NCI-H345 (cell line): Measurements from ENCODE around the gene SIPA1L3.

Experiments used
- DNase-seq: peaks from one replicate; lab custom pipeline; 2025; lab: John Stamatoyannopoulos, UW

SIPA1L3 gene

GRCh38 chr19:37979547-37980082, 72.6 kb downstream of the SIPA1L3 start:
- peak; percentile 73 for DNase-seq

- DNase-seq: no peak
Observed at GRCh38 chr19:37980419-37981170, 73.6 kb downstream of the SIPA1L3 start.

GRCh38 chr19:37981785-37982475, 74.9 kb downstream of the SIPA1L3 start:
- DNase-seq: no peak

- DNase-seq: no peak
Observed at GRCh38 chr19:37982655-37983054, 75.6 kb downstream of the SIPA1L3 start.

DNA sequence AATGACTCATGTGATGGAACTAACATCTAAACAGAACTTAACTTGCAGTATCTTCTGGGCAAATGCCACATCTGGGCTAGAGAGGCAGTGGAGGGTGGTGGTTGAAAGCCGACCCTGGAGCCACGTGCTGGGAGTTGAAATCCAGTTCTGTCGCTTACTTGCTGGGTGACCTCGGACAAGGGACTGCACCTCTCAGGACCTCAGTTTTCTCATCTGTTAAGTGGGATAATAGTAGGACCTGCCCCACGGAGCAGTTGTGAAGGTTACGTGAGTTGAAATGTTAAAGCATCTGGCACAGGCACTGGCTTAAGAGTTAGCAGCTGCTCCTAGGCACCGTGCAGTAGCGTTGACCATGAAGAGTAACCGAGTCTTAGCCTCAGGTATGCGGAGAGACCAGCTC, 76.1 kb downstream of the SIPA1L3 start:
- DNase-seq: no peak

DNA sequence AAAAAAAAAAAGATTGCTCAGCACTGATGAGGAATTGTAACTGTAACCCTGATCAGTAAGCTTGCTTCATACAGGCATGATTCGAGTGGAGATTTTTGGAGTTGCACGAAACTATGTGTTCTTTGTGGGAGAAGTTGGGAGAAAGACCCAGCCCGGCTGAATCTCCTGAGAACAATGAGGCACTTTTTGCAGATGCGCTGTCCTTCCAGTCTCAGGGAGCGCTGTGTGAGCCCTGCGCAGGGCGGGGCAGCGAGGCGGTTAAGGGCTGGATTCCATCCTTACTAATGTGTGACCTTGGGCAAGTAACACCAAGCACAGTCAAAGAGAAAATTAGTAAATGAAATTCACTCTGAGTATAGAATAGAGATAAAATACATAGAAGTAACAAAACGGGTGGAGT, 76.9 kb downstream of the SIPA1L3 start:
- no peak for DNase-seq

DNA sequence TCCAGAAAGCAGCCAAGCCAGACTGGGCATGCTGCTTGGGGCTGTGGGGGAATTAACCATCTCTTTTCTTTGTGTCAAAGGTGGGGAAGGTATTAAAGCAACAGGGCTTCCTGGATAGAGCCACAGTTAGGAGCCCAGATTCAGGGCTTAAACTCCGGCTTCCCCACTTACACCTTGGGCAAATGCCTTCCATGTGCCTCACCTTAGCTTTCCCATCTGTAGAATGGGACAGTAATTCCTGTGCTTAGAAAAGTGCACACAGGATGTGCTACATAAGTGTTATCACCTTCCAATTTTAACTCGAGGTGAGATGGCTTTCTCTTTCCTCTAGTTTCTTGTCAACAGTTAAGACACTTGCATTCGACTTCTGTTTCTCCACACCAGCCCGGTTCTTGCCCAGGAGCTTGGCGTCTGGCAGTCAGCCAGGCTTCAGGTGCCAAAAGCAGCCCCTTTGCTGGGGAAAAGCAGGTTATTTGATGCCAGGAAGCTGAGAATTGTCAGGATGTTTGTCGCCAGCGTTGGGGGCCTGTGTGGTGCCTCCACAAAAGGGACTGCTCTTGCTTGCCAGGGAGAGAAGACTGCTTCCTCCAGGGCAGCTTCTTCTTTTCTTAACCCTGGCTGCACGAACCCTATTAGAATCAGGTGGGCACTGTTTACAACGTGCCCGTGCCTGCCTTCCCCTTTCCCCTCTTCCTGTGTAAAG, 79.2 kb downstream of the SIPA1L3 start:
- peak; percentile 22 for DNase-seq

DNA sequence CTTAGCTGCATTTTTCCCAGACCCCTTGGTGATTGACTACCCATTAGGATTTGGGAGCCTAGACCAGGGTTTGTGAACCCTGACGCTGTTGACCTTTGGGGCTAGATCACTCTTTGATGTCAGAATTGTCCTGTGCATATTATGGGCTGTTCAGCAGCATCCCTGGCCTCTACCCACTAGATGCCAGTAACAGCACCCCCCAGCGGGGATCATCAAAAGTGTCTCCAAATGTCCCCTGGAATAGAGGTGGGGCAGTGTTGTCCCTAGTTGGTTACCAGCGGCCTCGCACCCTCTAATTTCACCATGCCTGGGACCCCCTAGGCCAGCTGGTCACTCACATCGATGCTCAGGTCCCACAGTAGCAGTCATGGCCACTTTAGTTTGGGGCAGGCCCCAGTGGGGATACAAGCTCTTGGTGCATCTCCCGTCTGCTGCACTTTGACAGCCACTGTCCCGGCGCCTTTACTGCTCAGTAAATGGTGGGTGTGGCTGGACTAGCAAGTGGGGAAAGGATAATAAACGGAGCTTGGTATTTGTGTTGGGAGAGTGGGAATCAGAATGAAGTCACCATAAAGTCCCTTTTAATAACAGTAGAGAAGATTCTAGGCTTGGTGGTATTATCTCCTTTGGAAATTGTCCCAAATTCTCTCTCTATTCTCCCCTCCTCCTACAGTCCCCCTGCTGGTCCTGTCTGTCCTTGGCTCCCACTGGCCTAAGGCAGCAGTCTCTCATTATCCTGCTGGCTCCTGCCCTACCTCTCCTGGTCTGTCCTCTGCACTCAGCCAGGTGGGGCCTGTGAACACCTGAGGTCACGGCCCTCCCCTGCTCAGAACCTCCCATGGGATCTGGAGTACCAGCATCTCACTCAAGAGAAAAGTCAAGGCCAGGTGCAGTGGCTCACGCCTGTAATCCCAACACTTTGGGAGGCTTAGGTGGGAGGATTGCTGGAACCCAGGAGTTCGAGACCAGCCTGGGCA, 80.6 kb downstream of the SIPA1L3 start:
- no peak for DNase-seq

GRCh38 chr19:37988758-37989635, 82.0 kb downstream of the SIPA1L3 start:
- no peak for DNase-seq

GRCh38 chr19:37989855-37990254, 82.8 kb downstream of the SIPA1L3 start:
- no peak for DNase-seq

GRCh38 chr19:37990362-37990761, 83.4 kb downstream of the SIPA1L3 start:
- DNase-seq: no peak

DNA sequence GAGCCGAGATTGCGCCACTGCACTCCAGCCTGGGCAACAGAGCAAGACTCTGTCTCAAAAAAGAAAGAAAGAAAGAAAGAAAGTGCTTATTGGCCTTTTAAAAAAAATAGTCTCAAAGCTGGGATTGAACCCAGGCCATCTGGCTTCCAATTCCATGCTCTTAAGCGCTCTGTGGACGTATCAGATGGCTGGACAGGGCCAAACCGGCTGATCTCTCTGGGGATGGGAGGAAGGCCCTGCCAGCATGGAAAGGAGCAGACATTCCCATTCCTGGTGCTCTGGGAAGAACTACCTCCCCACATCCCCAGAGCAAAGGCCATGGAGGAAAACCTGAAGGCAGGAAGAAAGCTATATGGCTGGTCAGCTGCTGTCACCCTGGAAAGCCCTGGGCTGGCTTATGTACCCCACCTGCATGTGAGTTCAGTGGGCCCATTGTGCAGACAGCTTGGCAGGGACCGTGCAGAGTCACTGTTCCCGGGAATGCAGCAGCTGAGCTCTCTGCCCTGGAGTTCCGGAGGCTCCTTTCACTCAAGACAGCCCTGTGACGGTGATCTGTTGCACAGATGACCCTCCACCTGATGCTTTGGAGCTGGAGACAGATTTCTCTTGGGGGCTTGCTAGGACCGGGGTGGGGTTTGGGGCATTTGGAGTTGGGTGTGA, 84.3 kb downstream of the SIPA1L3 start:
- no peak for DNase-seq

GRCh38 chr19:37991841-37992248, 84.8 kb downstream of the SIPA1L3 start:
- no peak for DNase-seq

DNA sequence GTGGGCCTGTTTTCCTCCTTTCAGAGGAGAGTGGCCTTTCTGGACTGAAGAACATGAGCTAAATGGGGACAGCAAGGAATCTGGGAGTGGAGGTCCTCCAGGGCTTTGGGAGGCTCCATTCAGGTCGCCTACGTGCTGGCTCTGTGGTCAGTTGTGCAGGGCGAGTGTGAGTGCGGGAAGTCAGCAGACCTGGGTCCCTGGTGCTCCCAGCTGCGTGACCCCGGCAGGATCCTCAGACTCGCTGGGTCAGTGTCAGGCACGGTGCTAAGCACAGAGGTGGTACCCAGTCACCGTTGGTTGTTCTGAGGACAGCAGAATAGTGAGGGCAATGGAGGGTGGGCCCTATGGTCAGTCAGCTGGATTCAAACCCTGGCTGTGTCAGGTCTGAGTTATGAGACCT, 85.8 kb downstream of the SIPA1L3 start:
- no peak for DNase-seq

DNA sequence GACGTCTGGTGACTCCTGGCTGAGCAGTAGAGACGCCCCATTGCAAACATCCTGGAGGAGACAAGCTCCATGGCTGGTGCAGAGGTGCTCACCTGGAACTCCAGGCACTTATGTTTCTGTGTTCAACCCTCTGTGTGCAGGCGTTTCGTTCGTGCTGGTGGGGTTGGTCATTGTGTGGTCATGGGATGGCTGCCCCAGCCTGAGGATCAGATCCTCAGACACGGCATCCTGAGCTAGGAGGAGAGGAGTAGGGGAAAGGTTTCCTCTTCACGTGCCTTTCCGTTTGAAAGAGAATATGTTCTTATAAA, 87.8 kb downstream of the SIPA1L3 start:
- DNase-seq: no peak

GRCh38 chr19:37995346-37995745, 88.3 kb downstream of the SIPA1L3 start:
- no peak for DNase-seq

DNA sequence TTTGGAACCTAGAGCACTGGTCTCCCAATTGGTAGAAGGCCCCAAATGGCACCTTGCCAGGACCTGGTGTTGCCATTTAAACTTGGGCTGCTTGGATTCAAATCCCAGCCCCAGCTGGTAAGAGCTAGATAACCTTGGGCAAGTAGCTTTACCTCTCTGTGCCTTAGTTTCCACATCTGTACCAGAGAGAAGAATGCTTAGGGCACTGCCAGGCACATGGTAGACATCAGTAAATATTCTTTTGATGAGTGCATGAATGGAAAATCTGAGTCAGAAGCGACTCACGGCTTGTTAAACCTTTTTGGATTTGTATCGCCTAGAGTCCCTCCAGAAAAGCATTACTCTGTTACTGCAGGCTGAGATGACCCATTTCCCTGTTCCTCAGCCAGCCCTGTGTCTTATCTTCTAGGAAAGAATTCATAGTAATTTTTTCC, 90.9 kb downstream of the SIPA1L3 start:
- DNase-seq: no peak

- DNase-seq: no peak
Observed at GRCh38 chr19:37998801-37999308, 91.8 kb downstream of the SIPA1L3 start.

- DNase-seq: no peak
Observed at GRCh38 chr19:37999309-38000213, 92.6 kb downstream of the SIPA1L3 start.
